CD14-positive monocyte (primary cell): ENCODE results near the gene PRDM8. TPM values are rescaled to one million over a fixed set of nuclear protein-coding genes. Genes with fewer than 3 reads are reported as not detected.

Source experiments
- DNase-seq, 3 donors: peaks; one replicate each; pipeline ENCODE4 v3.0.0-alpha.2; 2011 to 2022
- H2AFZ ChIP-seq: 2 replicates; pipeline ENCODE4 v1.6.0; 2012; ENCODE audit warnings: mild to moderate bottlenecking, low read depth, low read length, inconsistent platforms; ENCODE audit not compliant: insufficient read depth, poor library complexity, severe bottlenecking
- H3K27ac ChIP-seq, 2 donors: 1 replicate in 1 of 2; 2 replicates in 1 of 2; pipeline ENCODE4 v1.5.1; 2012 to 2013; ENCODE audit warnings: low read length in 2 of 2, control low read depth in 1 of 2, inconsistent platforms in 1 of 2, low read depth in 1 of 2, mild to moderate bottlenecking in 1 of 2
- H3K27me3 ChIP-seq, 2 donors: one replicate each; pipeline versions ENCODE4 v1.6.0 to v1.6.1; 2011 to 2013; ENCODE audit warnings: low read length in 2 of 2; ENCODE audit not compliant: control insufficient read depth in 2 of 2, insufficient read depth in 2 of 2
- H3K36me3 ChIP-seq, 2 donors: replicated peaks in 1 of 2; 1 replicate in 1 of 2; 2 replicates in 1 of 2; pipeline versions ENCODE4 v1.5.1 to v1.6.1; 2012 to 2013; ENCODE audit warnings: low read length in 2 of 2, control low read depth in 1 of 2, inconsistent platforms in 1 of 2, mild to moderate bottlenecking in 1 of 2; ENCODE audit not compliant: insufficient read depth in 2 of 2, control insufficient read depth in 1 of 2
- H3K4me1 ChIP-seq, 2 donors: 1 replicate in 1 of 2; 2 replicates in 1 of 2; pipeline versions ENCODE4 v1.5.1 to v1.6.1; 2012 to 2013; ENCODE audit warnings: low read length in 2 of 2, control low read depth in 1 of 2, inconsistent platforms in 1 of 2, mild to moderate bottlenecking in 1 of 2, moderate library complexity in 1 of 2; ENCODE audit not compliant: insufficient read depth in 2 of 2, control insufficient read depth in 1 of 2
- H3K4me2 ChIP-seq: replicated peaks from 2 replicates; pipeline ENCODE3; 2012; ENCODE audit warnings: low read length, moderate library complexity, mild to moderate bottlenecking; ENCODE audit not compliant: poor library complexity, severe bottlenecking; ENCODE audit errors: extremely low read depth
- H3K4me3 ChIP-seq, 3 experiments: fragments of 200-600 bp in 1 of 3; sonication (generic) in 1 of 3; replicated peaks in 1 of 3; 1 replicate in 2 of 3; 2 replicates in 1 of 3; pipeline ENCODE4 v1.5.1; 2011 to 2013; ENCODE audit warnings: low read length in 3 of 3, mild to moderate bottlenecking in 3 of 3, control low read depth in 2 of 3, low read depth in 2 of 3, inconsistent platforms in 1 of 3, moderate library complexity in 1 of 3
- H3K79me2 ChIP-seq: 2 replicates; pipeline ENCODE4 v1.6.0; 2012; ENCODE audit warnings: mild to moderate bottlenecking, control low read depth, inconsistent platforms, low read length, moderate library complexity; ENCODE audit not compliant: insufficient read depth
- H3K9ac ChIP-seq: 2 replicates; pipeline ENCODE4 v1.6.0; 2017; ENCODE audit warnings: low read length, mild to moderate bottlenecking; ENCODE audit not compliant: insufficient read depth, poor library complexity, severe bottlenecking
- H3K9me3 ChIP-seq, 2 donors: replicated peaks in 1 of 2; 1 replicate in 1 of 2; 2 replicates in 1 of 2; pipeline versions ENCODE4 v1.5.1 to v1.6.1; 2012 to 2013; ENCODE audit warnings: low read length in 2 of 2, control low read depth in 1 of 2; ENCODE audit not compliant: control insufficient read depth in 1 of 2, insufficient read depth in 1 of 2
- H4K20me1 ChIP-seq: 2 replicates; pipeline ENCODE4 v1.6.0; 2012; ENCODE audit warnings: mild to moderate bottlenecking, low read length, control low read depth, moderate library complexity; ENCODE audit not compliant: insufficient read depth
- H3K27ac Mint-ChIP-seq, 7 donors: one replicate each; pipeline ENCODE4 v1.8.0; 2020; ENCODE audit warnings: mild to moderate bottlenecking in 7 of 7, mixed read lengths in 7 of 7, moderate library complexity in 6 of 7, inconsistent platforms in 2 of 7
- H3K27me3 Mint-ChIP-seq, 3 donors: one replicate each; pipeline ENCODE4 v1.8.0; 2021 to 2022; ENCODE audit warnings: low read depth in 3 of 3, mild to moderate bottlenecking in 3 of 3, mixed read lengths in 3 of 3, moderate library complexity in 3 of 3, inconsistent platforms in 1 of 3
- H3K36me3 Mint-ChIP-seq, 2 donors: one replicate each; pipeline ENCODE4 v1.8.0; 2020; ENCODE audit warnings: mixed read lengths in 2 of 2, inconsistent platforms in 1 of 2, mild to moderate bottlenecking in 1 of 2
- H3K4me1 Mint-ChIP-seq: one replicate; pipeline ENCODE4 v1.8.0; 2020; ENCODE audit warnings: mild to moderate bottlenecking, mixed read lengths
- H3K4me3 Mint-ChIP-seq, 2 donors: one replicate each; pipeline ENCODE4 v1.8.0; 2020; ENCODE audit warnings: mild to moderate bottlenecking in 2 of 2, mixed read lengths in 2 of 2, moderate library complexity in 1 of 2
- H3K9me3 Mint-ChIP-seq, 7 donors: one replicate each; pipeline ENCODE4 v1.8.0; 2020 to 2022; ENCODE audit warnings: mixed read lengths in 7 of 7, mild to moderate bottlenecking in 6 of 7, moderate library complexity in 6 of 7, inconsistent platforms in 2 of 7
- CTCF ChIP-seq: fragments of 200-600 bp; IDR thresholded peaks from one replicate; pipeline ENCODE4 v1.8.0; 2022; ENCODE audit warnings: antibody characterized with exemption, mild to moderate bottlenecking
- WGBS: methylation state at CpG from one replicate; pipeline ENCODE4 v1.1.5; 2013; ENCODE audit warnings: missing lambda C conversion rate; ENCODE audit not compliant: insufficient coverage; 5-methylcytosine and 5-hydroxymethylcytosine counted together
- intact Hi-C, 2 donors: fragments of 100-400 bp; cut with micrococcal nuclease; formaldehyde crosslinking; loops; one replicate each; pipeline versions ENCODE4 v1.15.0 to v1.15.1; 2023
- polyA plus RNA-seq, 3 donors: library from polyadenylated mRNA; depleted of rRNA in 1 of 3; unstranded in 2 of 3; stranded (reverse) in 1 of 3; fragments of 300-500 nt in 2 of 3; fragments of >200 nt in 1 of 3; fragmentation: Illumina TruSeq in 2 of 3; gene quantifications; 1 replicate in 2 of 3; 2 replicates in 1 of 3; pipeline ENCODE4 v1.2.3, GENCODE V29; 2012 to 2021

Gene PRDM8
- polyA plus RNA-seq, 3 donors = 0.22 to 0.77 (median 0.23) TPM

- Histone ChIP-seq H3K4me1 (peaks cover 0 to 5% of the 10 kb centered on the region in 2 donors), H3K9me3 (no peaks in the 10 kb centered on the region), H3K9ac (no peak overlapping the region), H3K36me3 (no peaks in the 10 kb centered on the region), H3K27ac (no peak overlapping the region), H3K4me2 (no peak overlapping the region), H3K4me3 (no peak overlapping the region), H4K20me1 (no peaks in the 10 kb centered on the region), H2AFZ (no peak overlapping the region), H3K27me3 (no peaks in the 10 kb centered on the region), H3K79me2 (no peaks in the 10 kb centered on the region)
- Mint-ChIP-seq H3K9me3 (no peaks in the 10 kb centered on the region), H3K36me3 (no peaks in the 10 kb centered on the region), H3K27me3 (peaks cover 0 to 3% (median 1%) of the 10 kb centered on the region in 3 donors), H3K27ac (no peak overlapping the region), H3K4me3 (no peak overlapping the region), H3K4me1 (peaks cover 9% of the 10 kb centered on the region)
- no peak for DNase-seq
- intact Hi-C loops = no loop called here
- WGBS = 100% methylated on average over 1 of the region's 1 CpG
- TF ChIP-seq CTCF = no peak
Observed at GRCh38 chr4:80171251-80171650, 26.1 kb upstream of the PRDM8 start.

- no peaks in the 10 kb centered on the region for H3K9me3 ChIP-seq
- no peak for TF ChIP-seq CTCF
- no peak overlapping the region for H3K9ac ChIP-seq
- no peak overlapping the region for H3K4me3 Mint-ChIP-seq
- H3K27me3 ChIP-seq = no peaks in the 10 kb centered on the region
- H3K27me3 Mint-ChIP-seq = peaks cover 0 to 3% (median 1%) of the 10 kb centered on the region in 3 donors
- H3K27ac ChIP-seq = no peak overlapping the region
- no peak overlapping the region for H3K4me3 ChIP-seq
- no peak overlapping the region for H3K4me2 ChIP-seq
- no peaks in the 10 kb centered on the region for H4K20me1 ChIP-seq
- H2AFZ ChIP-seq = no peak overlapping the region
- peaks cover 0 to 2% of the 10 kb centered on the region in 2 donors for H3K36me3 Mint-ChIP-seq
- peaks cover 9% of the 10 kb centered on the region for H3K4me1 Mint-ChIP-seq
- peaks cover 0 to 5% of the 10 kb centered on the region in 2 donors for H3K4me1 ChIP-seq
- intact Hi-C loops = no loop called here
- H3K36me3 ChIP-seq = no peaks in the 10 kb centered on the region
- H3K79me2 ChIP-seq = no peaks in the 10 kb centered on the region
- H3K9me3 Mint-ChIP-seq = no peaks in the 10 kb centered on the region
- no peak for DNase-seq
- 88% methylated on average over 2 of the region's 3 CpGs for whole genome bisulfite sequencing
- H3K27ac Mint-ChIP-seq = peak overlapping the region in 1 of 7 donors; percentile 29
Observed at GRCh38 chr4:80171656-80172055, 25.6 kb upstream of the PRDM8 start.
